BLaER1 (cell line): ENCODE measurements around the gene LRRC42.
"Not testable (repeated sequence)": the region's sequence is repeated elsewhere in the genome, so short reads cannot be mapped to it uniquely, and the experiment has no call there.

Experiments
- H3K27ac ChIP-seq: shearing (Covaris generic); formaldehyde crosslinking; 2 replicates; pipeline ENCODE4 v1.8.1; 2022
- H3K27me3 ChIP-seq: shearing (Covaris generic); formaldehyde crosslinking; 2 replicates; pipeline ENCODE4 v1.8.1; 2022
- H3K36me3 ChIP-seq: shearing (Covaris generic); formaldehyde crosslinking; 2 replicates; pipeline ENCODE4 v1.8.1; 2022
- H3K4me1 ChIP-seq: shearing (Covaris generic); formaldehyde crosslinking; 2 replicates; pipeline ENCODE4 v1.8.1; 2022
- H3K4me2 ChIP-seq: shearing (Covaris generic); formaldehyde crosslinking; 2 replicates; pipeline ENCODE4 v1.8.1; 2022
- H3K4me3 ChIP-seq: shearing (Covaris generic); formaldehyde crosslinking; 2 replicates; pipeline ENCODE4 v1.8.1; 2022
- H3K9ac ChIP-seq: shearing (Covaris generic); formaldehyde crosslinking; 2 replicates; pipeline ENCODE4 v1.8.1; 2022
- H3K9me3 ChIP-seq: shearing (Covaris generic); formaldehyde crosslinking; 2 replicates; pipeline ENCODE4 v1.8.1; 2022
- H4K20me1 ChIP-seq: shearing (Covaris generic); formaldehyde crosslinking; 2 replicates; pipeline ENCODE4 v1.8.1; 2022
- Cebpa-rat ChIP-seq: shearing (Covaris generic); IDR thresholded peaks from 2 replicates; pipeline ENCODE4 v1.8.1; 2022

Gene LRRC42

DNA sequence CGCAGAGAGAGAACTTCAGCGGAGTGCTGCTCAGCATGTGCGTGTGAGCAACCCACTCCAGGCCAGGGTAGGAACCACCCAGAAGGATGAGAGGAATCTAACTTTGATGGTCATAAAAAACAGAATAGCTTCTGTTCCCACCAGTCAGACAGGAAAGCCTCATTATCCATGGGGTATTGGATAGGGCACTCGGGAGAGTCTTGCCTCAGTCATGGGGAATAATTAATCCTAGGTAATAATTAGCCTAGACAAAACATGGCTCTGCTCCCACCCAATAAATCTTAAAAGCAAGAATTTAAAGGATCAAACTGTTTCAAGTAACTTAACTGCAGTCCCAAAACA is 36.6 kb downstream of the LRRC42 start:
- H3K27ac ChIP-seq: no peak overlapping the region
- no peaks in the 10 kb centered on the region for H4K20me1 ChIP-seq
- H3K4me1 ChIP-seq: peaks cover 28% of the 10 kb centered on the region
- H3K4me3 ChIP-seq: no peak overlapping the region
- H3K9me3 ChIP-seq: no peaks in the 10 kb centered on the region
- no peaks in the 10 kb centered on the region for H3K36me3 ChIP-seq
- no peak overlapping the region for H3K9ac ChIP-seq
- no peak for TF ChIP-seq Cebpa-rat
- no peaks in the 10 kb centered on the region for H3K27me3 ChIP-seq
- no peak overlapping the region for H3K4me2 ChIP-seq

DNA sequence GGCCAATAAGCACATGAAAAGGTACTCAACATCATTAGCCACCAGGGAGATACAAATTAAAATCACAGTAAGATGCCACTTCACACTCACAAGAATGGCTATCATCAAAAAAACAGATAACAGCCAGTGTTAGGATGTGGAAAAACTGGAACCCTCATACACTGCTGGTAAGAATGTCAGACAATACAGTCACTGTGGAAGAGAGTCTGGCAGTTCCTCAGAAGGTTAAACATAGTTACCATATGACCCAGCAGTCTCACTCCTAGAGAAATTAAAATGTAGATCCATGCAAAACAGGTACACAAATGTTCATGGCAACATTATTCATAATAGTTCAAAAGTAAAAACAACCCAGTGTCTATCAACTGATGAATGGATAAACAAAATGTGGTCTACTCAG is 38.6 kb downstream of the LRRC42 start:
- no peak overlapping the region for H3K4me2 ChIP-seq
- no peak overlapping the region for H3K27ac ChIP-seq

DNA sequence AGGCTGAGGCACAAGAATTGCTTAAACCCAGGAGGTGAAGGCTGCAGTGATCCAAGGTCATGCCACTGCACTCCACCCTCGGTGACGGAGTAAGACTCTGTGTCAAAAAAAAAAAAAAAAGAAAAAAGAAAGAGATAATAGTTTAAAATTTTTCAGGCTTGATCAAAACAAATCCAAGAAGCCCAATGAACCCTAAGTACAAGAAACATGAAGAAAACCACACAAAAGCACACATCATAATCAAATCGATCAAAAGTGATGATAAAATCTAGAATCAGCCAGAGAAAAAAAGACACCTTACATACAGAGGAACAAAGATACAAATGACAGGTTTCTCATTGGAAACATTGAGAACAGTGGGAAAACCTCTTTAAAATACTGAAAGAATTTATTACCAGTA is 40.3 kb downstream of the LRRC42 start:
- H3K36me3 ChIP-seq: no peaks in the 10 kb centered on the region
- H3K9me3 ChIP-seq: peaks cover 4% of the 10 kb centered on the region
- H3K4me2 ChIP-seq: no peak overlapping the region
- no peaks in the 10 kb centered on the region for H3K27me3 ChIP-seq
- no peak overlapping the region for H3K9ac ChIP-seq
- H3K4me3 ChIP-seq: no peak overlapping the region
- H3K27ac ChIP-seq: no peak overlapping the region
- peaks cover 8% of the 10 kb centered on the region; the same call in 1 of the 2 replicates for H3K4me1 ChIP-seq
- H4K20me1 ChIP-seq: no peaks in the 10 kb centered on the region
- no peak for TF ChIP-seq Cebpa-rat

More for the DNA sequence above, 38.6 kb downstream of the LRRC42 start:
- no peaks in the 10 kb centered on the region for H4K20me1 ChIP-seq
- H3K9ac ChIP-seq: no peak overlapping the region
- H3K27me3 ChIP-seq: no peaks in the 10 kb centered on the region
- no peaks in the 10 kb centered on the region for H3K36me3 ChIP-seq
- H3K9me3 ChIP-seq: no peaks in the 10 kb centered on the region
- H3K4me3 ChIP-seq: no peak overlapping the region
- H3K4me1 ChIP-seq: peaks cover 18% of the 10 kb centered on the region
- TF ChIP-seq Cebpa-rat: no peak

DNA sequence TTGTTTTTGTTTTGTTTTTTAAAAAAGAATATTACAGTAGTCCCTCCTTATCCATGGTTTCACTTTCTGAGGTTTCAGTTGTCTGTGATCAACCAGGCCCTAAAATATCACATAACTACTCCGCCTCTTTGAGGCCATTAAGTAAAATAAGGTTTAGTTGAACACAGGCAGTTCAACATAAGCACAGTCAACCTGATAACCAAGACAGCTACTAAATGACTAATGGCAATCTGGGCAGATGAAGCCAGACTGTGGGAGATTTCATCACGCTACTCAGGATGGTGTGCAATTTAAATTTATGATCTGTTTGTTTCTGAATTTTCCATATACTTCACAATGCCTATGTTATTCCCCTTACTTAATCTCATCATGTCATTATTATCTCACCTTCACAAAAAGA is 41.7 kb downstream of the LRRC42 start:
- no peak for TF ChIP-seq Cebpa-rat
- H3K4me3 ChIP-seq: no peak overlapping the region
- peaks cover 18% of the 10 kb centered on the region for H3K9me3 ChIP-seq

DNA sequence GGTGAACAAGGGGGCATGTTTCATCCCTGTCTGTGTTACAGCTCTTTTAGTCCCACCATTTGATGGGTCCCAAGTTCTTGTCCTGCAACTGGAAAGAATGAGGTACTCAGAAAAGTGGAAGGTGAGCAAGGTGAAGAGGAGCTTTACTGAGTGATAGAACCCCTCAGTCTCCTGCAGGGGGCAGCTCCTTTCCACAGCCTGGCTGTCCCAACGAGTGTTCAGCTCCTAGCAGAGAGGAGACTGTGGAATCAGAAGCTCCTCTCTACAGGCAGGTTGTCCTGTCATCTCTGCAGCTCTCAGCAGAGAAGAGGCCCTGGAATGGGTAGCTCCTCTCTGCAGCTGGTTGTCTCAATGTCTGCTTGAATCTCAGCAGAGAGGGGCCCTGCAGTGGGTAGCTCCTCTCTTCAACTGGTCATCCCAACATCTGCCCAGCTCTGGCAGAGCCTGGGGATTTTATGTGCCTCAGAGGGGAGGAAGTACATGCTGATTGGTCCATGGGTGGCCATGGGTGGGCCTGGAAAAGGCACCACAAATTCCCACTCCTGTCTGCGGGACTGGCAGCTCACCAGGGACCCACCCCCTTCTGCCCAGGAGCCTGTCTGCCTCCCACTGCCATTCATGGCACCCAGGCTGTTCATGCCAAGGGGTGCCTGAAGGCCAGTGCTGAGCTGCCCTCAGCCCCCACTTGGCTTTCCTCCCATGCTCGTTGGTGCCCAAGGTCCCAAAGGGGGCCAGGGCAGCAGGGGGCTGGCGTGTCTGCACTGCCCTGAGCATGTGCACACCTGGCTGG is 46.1 kb downstream of the LRRC42 start:
- H3K36me3 ChIP-seq: no peaks in the 10 kb centered on the region
- H3K4me2 ChIP-seq: no peak overlapping the region
- no peak for TF ChIP-seq Cebpa-rat
- no peaks in the 10 kb centered on the region for H4K20me1 ChIP-seq
- peak overlapping the region; percentile 18; the same call in 1 of the 2 replicates for H3K4me3 ChIP-seq
- no peaks in the 10 kb centered on the region for H3K4me1 ChIP-seq
- H3K27ac ChIP-seq: no peak overlapping the region
- peaks cover 21% of the 10 kb centered on the region for H3K9me3 ChIP-seq
- no peak overlapping the region for H3K9ac ChIP-seq
- no peaks in the 10 kb centered on the region for H3K27me3 ChIP-seq

More for the DNA sequence above, 41.7 kb downstream of the LRRC42 start:
- Histone ChIP-seq H3K4me2 (no peak overlapping the region), H3K36me3 (no peaks in the 10 kb centered on the region), H4K20me1 (no peaks in the 10 kb centered on the region), H3K27me3 (no peaks in the 10 kb centered on the region), H3K4me1 (no peaks in the 10 kb centered on the region), H3K27ac (no peak overlapping the region), H3K9ac (no peak overlapping the region)

DNA sequence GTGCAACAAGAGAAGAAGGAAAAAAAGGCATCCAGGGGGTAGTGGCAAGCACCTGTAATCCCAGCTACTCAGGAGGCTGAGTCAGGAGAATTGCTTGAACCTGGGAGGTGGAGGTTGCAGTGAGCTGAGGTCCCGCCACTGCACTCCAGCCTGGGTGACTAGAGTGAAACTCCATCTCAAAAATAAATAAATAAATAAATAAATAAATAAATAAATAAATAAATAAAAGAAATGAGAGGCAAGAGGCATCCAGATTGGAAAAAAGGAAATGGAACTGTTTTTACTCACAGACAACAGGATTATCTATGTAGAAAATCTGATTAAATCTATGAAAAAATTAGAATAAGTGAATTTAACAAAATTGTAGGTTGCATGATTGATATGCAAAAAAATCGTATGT is 48.4 kb downstream of the LRRC42 start:
- not testable (repeated sequence) for H3K4me2 ChIP-seq, H4K20me1 ChIP-seq, H3K36me3 ChIP-seq, H3K27ac ChIP-seq, H3K4me1 ChIP-seq, H3K4me3 ChIP-seq, H3K27me3 ChIP-seq, H3K9ac ChIP-seq
- peaks cover 21% of the 10 kb centered on the region for H3K9me3 ChIP-seq

DNA sequence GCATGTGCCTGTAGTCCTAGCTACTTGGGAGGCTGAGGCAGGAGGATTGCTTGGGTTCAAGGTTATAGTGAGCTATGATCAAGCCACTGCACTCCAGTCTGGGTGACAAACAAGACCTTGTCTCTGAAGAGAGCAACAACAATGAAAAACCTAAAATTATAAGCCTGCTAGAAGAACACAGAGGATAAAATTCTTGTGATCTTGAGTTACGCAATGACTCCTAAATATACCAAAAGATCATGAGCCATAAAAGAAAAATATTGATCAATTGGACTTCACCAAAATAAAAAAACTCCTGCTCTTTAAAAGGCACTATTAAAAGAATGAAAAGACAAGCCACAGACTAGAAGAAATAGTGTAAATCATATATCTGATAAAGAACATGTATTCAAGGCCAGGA is 49.5 kb downstream of the LRRC42 start:
- Histone ChIP-seq H3K9ac (no peak overlapping the region), H3K36me3 (no peaks in the 10 kb centered on the region), H4K20me1 (no peaks in the 10 kb centered on the region), H3K4me2 (no peak overlapping the region), H3K9me3 (peaks cover 21% of the 10 kb centered on the region), H3K27me3 (no peaks in the 10 kb centered on the region), H3K4me3 (no peak overlapping the region), H3K4me1 (no peaks in the 10 kb centered on the region), H3K27ac (no peak overlapping the region)
- no peak for TF ChIP-seq Cebpa-rat

DNA sequence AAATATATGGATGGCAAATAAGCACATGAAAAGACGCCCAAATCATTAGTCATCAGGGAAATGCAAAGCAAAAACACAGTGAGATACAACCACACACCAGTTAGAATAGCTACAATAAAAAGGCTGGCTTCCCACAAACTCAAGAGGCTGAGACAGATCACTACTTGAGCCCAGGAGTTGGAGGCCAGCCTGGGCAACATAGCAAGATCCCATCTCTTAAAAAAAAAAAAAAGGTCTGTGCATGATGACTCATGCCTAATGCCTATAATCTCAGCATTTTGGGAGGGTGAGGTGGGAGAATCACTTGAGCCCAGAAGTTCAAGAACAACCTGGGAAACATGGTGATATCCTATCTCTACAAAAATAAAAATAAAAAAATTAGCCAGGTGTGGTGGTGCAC is 52.1 kb downstream of the LRRC42 start:
- H3K9ac ChIP-seq: no peak overlapping the region
- no peak overlapping the region for H3K4me3 ChIP-seq
- TF ChIP-seq Cebpa-rat: no peak
- no peaks in the 10 kb centered on the region for H3K4me1 ChIP-seq
- H3K27me3 ChIP-seq: no peaks in the 10 kb centered on the region
- no peak overlapping the region for H3K4me2 ChIP-seq
- no peak overlapping the region for H3K27ac ChIP-seq
- peaks cover under 1% of the 10 kb centered on the region; the same call in 1 of the 2 replicates for H3K9me3 ChIP-seq
- H4K20me1 ChIP-seq: no peaks in the 10 kb centered on the region
- no peaks in the 10 kb centered on the region for H3K36me3 ChIP-seq

DNA sequence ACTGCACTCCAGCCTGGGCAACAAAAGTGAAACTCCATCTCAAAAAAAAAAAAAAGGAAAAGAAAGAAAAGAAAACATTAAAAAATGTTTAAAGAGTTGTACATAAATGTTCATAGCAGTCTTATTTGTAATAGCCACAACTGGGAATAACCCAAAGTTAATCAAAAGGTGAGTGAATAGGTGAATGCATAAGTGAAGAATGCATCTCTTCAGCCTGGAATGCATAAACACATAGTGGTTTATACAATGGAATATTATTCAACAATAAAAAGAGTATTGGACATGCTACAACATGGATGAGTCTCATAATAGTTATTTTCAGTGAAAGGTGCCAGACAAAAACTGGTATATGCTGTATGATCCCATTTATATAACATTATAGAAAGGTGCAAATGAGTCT is 53.8 kb downstream of the LRRC42 start:
- Histone ChIP-seq H3K4me2 (no peak overlapping the region), H3K4me1 (no peaks in the 10 kb centered on the region), H3K27ac (no peak overlapping the region), H3K4me3 (no peak overlapping the region), H3K36me3 (no peaks in the 10 kb centered on the region), H4K20me1 (no peaks in the 10 kb centered on the region), H3K9me3 (peaks cover 13% of the 10 kb centered on the region; the same call in 1 of the 2 replicates), H3K9ac (no peak overlapping the region), H3K27me3 (no peaks in the 10 kb centered on the region)
- no peak for TF ChIP-seq Cebpa-rat

DNA sequence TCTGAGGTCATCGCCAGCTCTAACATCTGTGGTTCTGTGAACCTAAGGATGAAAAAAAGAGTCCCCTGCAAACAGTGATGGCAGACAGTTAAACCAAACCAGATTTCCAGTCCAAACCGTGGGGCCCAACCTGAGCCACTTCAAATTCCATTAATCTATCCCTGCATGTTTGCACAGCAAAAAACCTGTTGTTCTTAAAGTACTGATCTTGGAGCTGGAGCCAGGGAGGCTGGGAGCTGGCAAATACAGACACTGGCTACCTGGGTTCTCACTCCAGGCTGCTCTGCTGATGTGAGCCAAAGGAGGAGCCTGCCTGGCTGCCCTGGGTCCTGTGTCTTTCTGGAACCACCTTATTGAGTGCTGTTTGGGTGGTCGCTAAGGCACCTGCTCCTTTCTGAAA is 55.4 kb downstream of the LRRC42 start:
- Histone ChIP-seq H3K27me3 (no peaks in the 10 kb centered on the region), H3K27ac (no peak overlapping the region), H3K4me2 (no peak overlapping the region), H3K4me1 (no peaks in the 10 kb centered on the region), H3K9ac (no peak overlapping the region), H4K20me1 (no peaks in the 10 kb centered on the region), H3K4me3 (no peak overlapping the region), H3K9me3 (peaks cover 13% of the 10 kb centered on the region; the same call in 1 of the 2 replicates), H3K36me3 (no peaks in the 10 kb centered on the region)
- TF ChIP-seq Cebpa-rat: no peak
